Natural killer cell treated with Interleukin-12 subunit alpha and Interleukin-12 subunit beta and Interleukin-15 and Interleukin-18, amount 100 ng/mL, for 72 hours (primary cell): ENCODE results near the gene ST7L. TPM values are rescaled to one million over a fixed set of nuclear protein-coding genes. Genes with fewer than 3 reads are reported as not detected.
A peak's percentile ranks its signal among the peaks of the same experiment; 100 is the strongest.

Source experiments
- ATAC-seq, 2 donors: fragments of 150-1000 bp; cut with Tn5 transposase in 1 of 2; sonication (Bioruptor Pico), chemical (Tn5 transposase) in 1 of 2; 2 replicates each; pipeline ENCODE4 v1.10.0; 2021
- DNase-seq: peaks from one replicate; pipeline ENCODE4 v3.0.0; 2022; ENCODE audit warnings: low spot score
- H3K27ac Mint-ChIP-seq, 2 donors: 1 replicate in 1 of 2; 2 replicates in 1 of 2; pipeline ENCODE4 v1.8.0; 2022; ENCODE audit warnings: mixed read lengths in 2 of 2, mild to moderate bottlenecking in 1 of 2, moderate library complexity in 1 of 2
- H3K27me3 Mint-ChIP-seq, 2 donors: 1 replicate in 1 of 2; 2 replicates in 1 of 2; pipeline ENCODE4 v1.8.0; 2022; ENCODE audit warnings: mixed read lengths in 2 of 2
- H3K36me3 Mint-ChIP-seq: one replicate; pipeline ENCODE4 v1.8.0; 2022; ENCODE audit warnings: mixed read lengths
- H3K4me1 Mint-ChIP-seq, 2 donors: 1 replicate in 1 of 2; 2 replicates in 1 of 2; pipeline ENCODE4 v1.8.0; 2022; ENCODE audit warnings: low read depth in 2 of 2, mixed read lengths in 2 of 2, mild to moderate bottlenecking in 1 of 2
- H3K4me3 Mint-ChIP-seq: one replicate; pipeline ENCODE4 v1.8.0; 2022; ENCODE audit warnings: mixed read lengths
- H3K9me3 Mint-ChIP-seq: 2 replicates; pipeline ENCODE4 v1.8.0; 2022; ENCODE audit warnings: mixed read lengths
- total RNA-seq, 2 donors: library from RNA; stranded (reverse); gene quantifications; one replicate each; pipeline ENCODE4 v1.2.3, GENCODE V29; 2022

The ST7L gene
- total RNA-seq, 2 donors from 2014 or later, result 11.9 to 19.2 TPM

DNA sequence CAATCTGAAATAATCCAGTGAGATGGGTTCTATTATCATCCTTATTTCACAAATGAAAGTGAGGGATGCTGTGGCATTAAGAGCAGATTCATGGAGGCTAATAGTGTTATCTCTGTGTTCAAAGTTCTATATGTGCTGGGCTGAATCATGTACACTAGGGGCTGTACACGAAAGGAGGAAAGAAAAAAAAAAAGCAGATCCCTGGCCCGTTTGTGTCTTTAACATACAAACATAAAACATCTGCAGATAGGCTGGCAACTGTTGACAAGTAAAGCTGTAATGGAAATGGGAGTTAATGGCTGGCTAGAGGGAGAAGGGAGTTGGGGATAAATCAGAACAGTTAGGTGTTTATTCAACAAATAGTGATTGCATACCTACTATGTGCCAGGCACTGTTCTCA lies 107.0 kb downstream of the ST7L start:
- Mint-ChIP-seq H3K4me3 (no peak overlapping the region), H3K27me3 (peaks cover 19 to 22% of the 10 kb centered on the region in 2 donors), H3K27ac (no peak overlapping the region), H3K4me1 (peaks cover 0 to 12% of the 10 kb centered on the region in 2 donors), H3K36me3 (no peaks in the 10 kb centered on the region), H3K9me3 (no peaks in the 10 kb centered on the region)
- ATAC-seq, result no peak
- DNase-seq, result no peak

DNA sequence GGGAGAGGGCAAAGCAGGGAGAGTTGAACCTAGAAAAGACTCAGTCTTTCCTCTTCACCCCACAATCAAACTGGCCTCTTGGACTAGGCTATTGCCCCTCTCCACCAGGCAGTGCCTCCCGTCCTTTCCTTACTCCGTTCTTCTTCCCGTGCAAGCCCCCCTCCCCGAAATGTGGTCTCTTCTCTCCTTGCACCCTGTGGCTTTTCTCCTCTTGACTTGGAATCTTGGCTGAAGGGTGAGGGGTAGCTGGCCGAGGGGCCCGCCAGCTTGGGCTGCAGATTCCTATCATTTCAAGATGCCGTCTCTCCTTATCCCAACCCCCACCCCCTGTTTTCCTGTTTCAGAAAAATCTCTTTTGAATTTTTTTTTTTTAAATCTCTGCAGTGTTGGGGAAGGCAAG lies 108.6 kb downstream of the ST7L start:
- peak overlapping the region; percentile 55 for H3K4me3 Mint-ChIP-seq
- ATAC-seq, result no peak
- DNase-seq, result no peak

DNA sequence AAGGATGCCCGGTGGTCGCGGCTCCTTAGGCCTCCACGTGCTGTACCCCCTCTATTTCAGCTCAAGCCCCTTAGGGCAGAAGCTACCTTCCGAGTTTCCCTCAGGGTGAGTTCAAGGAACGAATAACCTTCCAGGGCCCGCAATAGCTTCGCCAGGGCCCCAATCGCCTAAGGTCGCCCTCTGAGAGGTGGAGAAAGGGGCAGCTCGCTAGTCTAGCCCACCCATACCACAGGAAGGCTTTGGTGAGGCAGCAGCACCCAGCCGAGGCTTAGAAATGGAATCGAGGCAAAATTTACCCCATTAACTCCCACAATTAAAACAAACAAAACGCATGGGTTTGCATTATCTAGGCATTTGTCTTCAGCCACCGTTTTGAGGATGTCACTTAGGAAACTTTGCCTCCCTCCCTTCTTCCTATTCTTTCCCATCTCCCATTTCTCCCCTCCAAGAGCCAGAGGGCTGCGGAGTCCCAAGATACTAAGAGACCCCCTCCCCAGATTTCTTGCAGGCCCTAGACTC lies 109.2 kb downstream of the ST7L start:
- Mint-ChIP-seq H3K27ac (no peak overlapping the region), H3K4me3 (peak overlapping the region; percentile 55), H3K4me1 (peaks cover 0 to 12% of the 10 kb centered on the region in 2 donors), H3K36me3 (no peaks in the 10 kb centered on the region), H3K9me3 (no peaks in the 10 kb centered on the region), H3K27me3 (peaks cover 20 to 27% of the 10 kb centered on the region in 2 donors)
- DNase-seq, result no peak
- no peak for ATAC-seq

More for the DNA sequence above, 108.6 kb downstream of the ST7L start:
- Mint-ChIP-seq H3K4me1 (peaks cover 0 to 12% of the 10 kb centered on the region in 2 donors), H3K27ac (no peak overlapping the region), H3K9me3 (no peaks in the 10 kb centered on the region), H3K27me3 (peaks cover 21 to 22% of the 10 kb centered on the region in 2 donors), H3K36me3 (no peaks in the 10 kb centered on the region)

DNA sequence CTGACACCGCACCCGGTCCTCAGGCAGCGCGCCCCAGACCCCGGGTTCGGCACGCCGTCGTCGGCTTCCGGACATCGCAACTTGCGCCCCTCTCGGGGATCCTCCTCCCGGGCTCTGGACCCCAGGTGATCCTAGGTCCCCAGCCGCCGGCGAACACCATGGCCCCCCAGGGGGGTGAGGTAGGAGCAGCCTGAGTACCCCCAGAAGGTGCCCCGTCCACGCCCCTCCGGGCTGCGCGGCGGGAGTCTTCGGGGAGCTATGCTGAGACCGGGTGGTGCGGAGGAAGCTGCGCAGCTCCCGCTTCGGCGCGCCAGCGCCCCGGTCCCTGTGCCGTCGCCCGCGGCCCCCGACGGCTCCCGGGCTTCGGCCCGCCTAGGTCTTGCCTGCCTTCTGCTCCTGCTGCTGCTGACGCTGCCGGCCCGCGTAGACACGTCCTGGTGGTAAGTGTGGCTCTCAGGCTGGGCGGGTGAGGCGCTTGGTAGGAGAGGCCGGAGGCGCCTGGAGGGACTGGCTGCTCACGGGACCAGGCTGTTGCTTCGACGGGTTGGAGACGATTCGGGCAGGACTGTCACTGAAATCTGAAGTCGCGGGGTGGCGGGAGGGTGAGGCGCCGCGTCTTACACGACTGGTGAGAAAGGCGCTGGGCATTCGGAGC lies 109.8 kb downstream of the ST7L start:
- DNase-seq (no peak), ATAC-seq (peak; percentile 43 to 45)
- H3K4me1 Mint-ChIP-seq, result peaks cover 0 to 12% of the 10 kb centered on the region in 2 donors
- peaks cover 25 to 33% of the 10 kb centered on the region in 2 donors for H3K27me3 Mint-ChIP-seq
- H3K4me3 Mint-ChIP-seq, result peak overlapping the region; percentile 36
- H3K36me3 Mint-ChIP-seq, result no peaks in the 10 kb centered on the region
- no peak overlapping the region for H3K27ac Mint-ChIP-seq
- H3K9me3 Mint-ChIP-seq, result no peaks in the 10 kb centered on the region

DNA sequence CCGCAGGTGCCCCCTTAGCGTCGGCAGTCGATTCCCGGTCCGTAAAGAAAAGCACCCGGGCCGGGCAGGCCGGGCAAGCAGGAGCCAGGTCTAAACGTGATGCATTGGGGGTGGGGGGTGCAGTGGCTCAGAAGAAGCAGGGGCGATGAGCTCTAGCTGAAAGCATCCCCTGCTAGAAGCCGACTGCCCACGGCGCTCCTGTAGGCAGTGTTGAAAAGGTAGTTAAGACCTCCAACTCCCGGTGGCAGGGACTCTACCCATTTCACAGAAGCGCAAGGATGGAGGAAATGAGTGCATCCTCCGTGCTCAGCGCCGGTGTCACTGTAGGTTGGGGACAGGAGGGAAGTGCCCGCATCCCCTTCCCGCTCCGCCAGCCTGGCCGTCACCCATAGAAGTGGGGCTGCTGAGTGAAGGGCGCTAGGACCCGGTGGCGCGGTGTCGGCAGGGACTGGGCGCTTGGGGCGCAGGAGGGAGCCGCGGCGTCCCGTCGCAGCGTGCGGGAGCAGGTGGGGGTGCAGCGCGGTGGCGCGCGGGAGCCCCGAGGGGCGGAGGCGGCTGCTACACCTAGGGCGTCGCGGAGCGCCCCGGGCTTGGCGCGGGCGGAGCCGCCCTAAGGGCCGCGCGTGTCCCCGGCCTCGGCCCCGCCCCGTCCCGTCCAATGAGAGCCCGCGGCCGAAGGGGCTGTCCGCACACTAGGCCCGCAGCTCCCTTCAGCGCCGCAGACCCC lies 110.5 kb downstream of the ST7L start, which contains the start of gene WNT2B:
Gene WNT2B (plus strand): TSS at position 688 of the 727 bp plus-strand sequence. CDS start 298 bp downstream, outside the sequence.
- Mint-ChIP-seq H3K27ac (no peak within 1 kb of the TSS), H3K4me3 (peak within 1 kb of the TSS; percentile 72), H3K36me3 (no peaks in the 10 kb centered on the region), H3K4me1 (peaks cover 0 to 12% of the 10 kb centered on the region in 2 donors), H3K27me3 (peaks cover 28 to 39% of the 10 kb centered on the region in 2 donors), H3K9me3 (no peaks in the 10 kb centered on the region)
- ATAC-seq, result peak; percentile 72 to 79
- no peak for DNase-seq

DNA sequence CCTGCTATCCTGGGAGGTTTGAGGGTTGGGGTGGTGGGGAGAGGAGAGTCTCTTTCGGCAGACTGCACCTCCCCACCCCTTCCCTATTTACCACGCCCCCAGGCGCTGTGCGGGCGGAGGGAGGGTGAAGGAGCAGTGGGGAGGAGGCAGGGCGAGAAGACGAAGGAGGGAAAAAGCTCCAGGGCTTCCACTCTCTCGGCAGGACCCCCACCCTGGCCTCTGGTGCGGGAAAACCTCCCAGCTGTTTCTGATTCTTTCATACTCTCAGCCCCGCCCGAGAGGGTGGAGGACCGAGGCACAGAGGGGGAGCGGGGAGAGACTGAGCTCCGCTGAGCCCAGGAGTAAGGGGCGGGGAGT lies 111.0 kb downstream of the ST7L start:
- peak overlapping the region; percentile 72 for H3K4me3 Mint-ChIP-seq
- no peaks in the 10 kb centered on the region for H3K36me3 Mint-ChIP-seq
- H3K27me3 Mint-ChIP-seq, result peaks cover 34 to 44% of the 10 kb centered on the region in 2 donors
- peaks cover 0 to 12% of the 10 kb centered on the region in 2 donors for H3K4me1 Mint-ChIP-seq
- no peak for DNase-seq
- H3K27ac Mint-ChIP-seq, result no peak overlapping the region
- H3K9me3 Mint-ChIP-seq, result no peaks in the 10 kb centered on the region
- no peak for ATAC-seq

DNA sequence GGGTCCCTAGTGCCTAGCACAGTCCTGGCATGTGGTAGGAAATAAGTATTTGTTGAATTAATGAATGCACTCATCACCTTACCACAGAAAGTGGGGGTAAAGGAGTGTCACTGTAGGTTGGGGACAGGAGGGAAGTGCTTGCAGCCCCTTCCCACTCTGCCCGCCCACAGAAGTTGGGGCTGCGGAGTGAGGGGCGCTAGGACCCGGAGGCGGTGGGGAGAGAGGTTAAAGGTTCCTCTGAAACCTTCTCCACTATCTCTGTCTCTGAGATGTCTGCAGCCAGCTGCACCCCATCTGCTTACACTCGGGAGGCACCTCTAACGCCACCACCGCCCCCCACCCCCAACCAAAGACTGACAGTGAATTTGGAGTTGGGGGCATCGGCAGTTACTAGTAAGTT lies 111.6 kb downstream of the ST7L start:
- no peak overlapping the region for H3K27ac Mint-ChIP-seq
- peaks cover 0 to 12% of the 10 kb centered on the region in 2 donors for H3K4me1 Mint-ChIP-seq
- ATAC-seq (no peak), DNase-seq (no peak)
- peak overlapping the region; percentile 72 for H3K4me3 Mint-ChIP-seq
- peaks cover 39 to 50% of the 10 kb centered on the region in 2 donors for H3K27me3 Mint-ChIP-seq
- H3K9me3 Mint-ChIP-seq, result no peaks in the 10 kb centered on the region
- no peaks in the 10 kb centered on the region for H3K36me3 Mint-ChIP-seq

DNA sequence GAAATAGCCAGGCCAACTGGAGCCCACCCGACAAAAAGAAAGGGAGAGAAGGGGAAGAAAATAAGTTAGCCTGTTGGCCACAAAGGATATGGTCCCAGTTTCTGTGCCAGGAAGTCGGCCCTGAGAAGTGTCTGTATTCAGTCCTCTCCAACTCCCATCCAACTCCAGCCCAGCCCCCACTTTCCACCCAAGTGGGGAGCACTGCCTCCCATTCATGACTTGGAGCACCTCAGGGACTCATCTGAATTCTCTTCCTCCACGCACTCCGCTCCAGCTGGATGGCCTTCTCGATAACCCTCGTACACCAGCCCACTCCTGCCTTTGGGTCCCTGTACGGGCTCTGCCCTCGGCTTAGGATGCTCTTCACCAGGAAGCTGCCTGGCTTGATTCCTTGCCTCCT lies 112.2 kb downstream of the ST7L start:
- Mint-ChIP-seq H3K9me3 (no peaks in the 10 kb centered on the region), H3K4me3 (peak overlapping the region; percentile 42), H3K27ac (no peak overlapping the region), H3K4me1 (peaks cover 0 to 12% of the 10 kb centered on the region in 2 donors), H3K36me3 (no peaks in the 10 kb centered on the region), H3K27me3 (peaks cover 38 to 52% of the 10 kb centered on the region in 2 donors)
- no peak for ATAC-seq
- DNase-seq, result no peak

DNA sequence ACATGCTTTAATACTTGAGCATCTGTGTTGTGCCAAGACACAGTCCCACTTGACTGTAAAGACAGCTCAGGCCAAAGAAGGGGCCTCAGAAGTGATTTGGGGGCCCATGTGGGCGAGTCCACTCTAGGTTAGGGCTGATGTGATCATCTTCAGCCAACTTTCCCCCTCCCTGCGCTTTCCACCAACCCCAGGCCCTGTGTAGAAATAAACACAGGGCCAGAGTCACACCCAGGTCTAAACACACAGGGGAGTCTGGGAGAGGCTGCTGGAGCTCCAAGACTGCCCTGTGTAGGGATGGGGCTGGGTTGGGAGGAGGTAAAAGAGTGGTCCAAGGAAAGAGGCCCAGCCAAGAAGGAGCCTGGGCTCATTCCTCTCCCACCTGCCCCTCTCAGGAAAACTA lies 112.6 kb downstream of the ST7L start:
- Mint-ChIP-seq H3K27ac (no peak overlapping the region), H3K9me3 (no peaks in the 10 kb centered on the region)

DNA sequence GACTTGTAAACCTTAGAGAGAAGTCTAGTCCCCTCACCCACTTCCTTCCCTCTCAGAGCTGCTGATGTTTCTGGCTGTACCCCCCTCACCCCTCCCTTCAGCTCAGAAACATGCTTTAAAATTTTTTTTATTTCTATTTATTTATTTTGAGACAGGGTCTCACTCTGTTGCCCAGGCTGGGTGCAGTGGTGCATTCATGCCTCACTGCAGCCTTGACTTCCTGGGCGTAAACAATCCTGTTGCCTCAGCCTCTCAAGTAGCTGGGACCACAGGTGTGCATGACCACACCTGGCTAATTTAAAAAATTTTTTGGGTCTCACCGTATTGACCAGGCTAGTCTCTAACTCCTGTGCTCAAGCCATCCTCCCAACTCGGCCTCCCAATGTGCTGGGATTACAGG lies 113.1 kb downstream of the ST7L start:
- ATAC-seq, result no peak
- DNase-seq, result no peak
- no peaks in the 10 kb centered on the region for H3K36me3 Mint-ChIP-seq
- no peaks in the 10 kb centered on the region for H3K9me3 Mint-ChIP-seq
- peaks cover 41 to 59% of the 10 kb centered on the region in 2 donors for H3K27me3 Mint-ChIP-seq
- no peak overlapping the region for H3K4me3 Mint-ChIP-seq
- peaks cover 0 to 12% of the 10 kb centered on the region in 2 donors for H3K4me1 Mint-ChIP-seq
- no peak overlapping the region for H3K27ac Mint-ChIP-seq

More for the DNA sequence above, 112.6 kb downstream of the ST7L start:
- ATAC-seq (no peak), DNase-seq (no peak)
- H3K4me3 Mint-ChIP-seq, result no peak overlapping the region
- no peaks in the 10 kb centered on the region for H3K36me3 Mint-ChIP-seq
- H3K4me1 Mint-ChIP-seq, result peaks cover 0 to 12% of the 10 kb centered on the region in 2 donors
- H3K27me3 Mint-ChIP-seq, result peaks cover 38 to 55% of the 10 kb centered on the region in 2 donors

DNA sequence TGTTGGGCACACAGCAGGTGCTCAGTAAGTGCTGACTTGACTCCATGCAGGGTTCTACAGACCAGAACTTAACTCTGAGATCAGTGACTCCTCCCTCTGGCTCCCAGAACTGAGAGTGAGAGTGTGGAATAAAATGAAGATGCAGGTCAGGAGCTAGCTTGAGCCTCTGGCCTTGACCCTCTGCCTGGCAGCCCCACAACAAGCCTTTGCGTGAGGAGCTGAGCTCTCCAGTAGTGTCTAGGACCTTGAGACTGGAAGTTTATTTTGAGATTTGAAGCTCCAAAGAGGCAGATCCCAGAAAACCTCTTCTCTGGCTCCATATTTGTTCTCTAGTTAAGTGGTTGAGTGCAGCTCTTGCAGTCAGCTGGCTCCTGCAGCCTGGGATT lies 113.5 kb downstream of the ST7L start:
- Mint-ChIP-seq H3K36me3 (no peaks in the 10 kb centered on the region), H3K9me3 (no peaks in the 10 kb centered on the region), H3K4me1 (peaks cover 0 to 12% of the 10 kb centered on the region in 2 donors), H3K27ac (no peak overlapping the region), H3K4me3 (no peak overlapping the region), H3K27me3 (peaks cover 38 to 55% of the 10 kb centered on the region in 2 donors)
- DNase-seq (no peak), ATAC-seq (no peak)

DNA sequence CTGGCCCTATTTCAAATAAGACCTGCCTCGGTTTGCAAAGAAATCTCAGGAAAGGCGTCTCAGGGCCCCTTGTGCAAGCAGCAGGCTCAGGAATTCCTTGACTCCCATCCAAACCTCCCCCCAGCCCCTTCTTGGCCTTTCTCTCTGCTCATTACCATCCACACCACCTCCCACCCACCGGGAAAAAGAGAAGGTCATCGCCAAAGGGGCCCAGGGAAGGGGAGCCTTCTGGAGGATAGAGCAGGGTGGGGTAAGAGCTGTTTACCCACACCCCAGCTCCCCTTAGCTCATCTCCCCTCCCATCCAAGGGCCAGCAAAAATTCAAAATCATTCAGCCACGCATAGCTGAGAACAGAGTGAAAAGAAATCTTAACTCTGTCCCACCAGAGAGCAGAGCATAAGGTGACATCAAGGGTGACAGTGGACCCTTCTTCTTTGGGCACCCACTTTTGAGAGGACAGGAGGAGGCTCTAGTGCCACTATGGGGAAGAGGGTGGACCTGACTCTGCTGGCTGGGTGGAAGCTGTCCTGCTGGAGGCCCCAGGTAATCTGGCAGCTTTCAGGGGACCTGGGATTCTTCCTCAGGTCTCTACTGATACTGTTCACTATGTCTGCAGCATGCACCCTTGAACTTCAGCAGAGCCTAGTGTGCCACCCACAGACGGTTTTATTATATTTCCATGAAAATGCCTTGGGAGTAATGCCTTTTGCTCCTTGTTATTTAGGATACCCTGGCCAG lies 114.1 kb downstream of the ST7L start:
- H3K4me3 Mint-ChIP-seq, result no peak overlapping the region
- no peaks in the 10 kb centered on the region for H3K36me3 Mint-ChIP-seq
- no peak for ATAC-seq
- H3K9me3 Mint-ChIP-seq, result no peaks in the 10 kb centered on the region
- no peak overlapping the region for H3K27ac Mint-ChIP-seq
- DNase-seq, result no peak
- peaks cover 0 to 8% of the 10 kb centered on the region in 2 donors for H3K4me1 Mint-ChIP-seq
- peaks cover 35 to 52% of the 10 kb centered on the region in 2 donors for H3K27me3 Mint-ChIP-seq

DNA sequence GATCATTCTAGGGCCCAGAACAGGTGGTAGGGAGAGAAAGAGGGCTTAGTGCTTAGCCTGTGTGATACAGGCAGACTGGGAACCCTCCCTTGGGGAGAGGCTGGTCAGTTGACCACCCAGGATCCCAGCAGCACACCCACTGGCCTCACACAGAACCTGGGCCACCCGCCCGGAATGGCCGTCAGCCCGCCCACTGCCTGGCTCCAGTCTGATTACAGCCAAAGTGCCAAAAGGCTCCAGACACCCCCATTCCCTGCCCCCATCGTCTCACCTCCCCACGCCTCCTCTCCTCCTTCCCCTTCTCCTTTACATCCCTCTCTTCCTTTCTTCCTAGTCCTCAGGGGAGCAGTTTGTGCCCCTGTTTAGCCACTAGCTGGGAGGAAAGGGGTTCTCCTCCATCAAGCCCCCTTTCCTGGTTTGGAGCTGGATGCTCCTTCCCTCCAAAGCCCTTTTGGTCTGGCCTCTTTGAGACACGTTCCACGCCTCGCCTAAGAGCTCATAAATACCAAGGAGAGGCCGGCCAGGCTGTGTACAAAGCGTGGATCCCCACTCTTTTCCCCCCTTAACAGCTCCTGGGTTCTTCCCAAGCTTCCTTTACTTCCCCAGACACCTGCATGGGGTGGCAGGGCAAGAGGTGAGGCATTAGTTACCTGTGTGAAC lies 114.8 kb downstream of the ST7L start:
- Mint-ChIP-seq H3K9me3 (no peaks in the 10 kb centered on the region), H3K36me3 (no peaks in the 10 kb centered on the region), H3K27ac (no peak overlapping the region), H3K4me3 (no peak overlapping the region), H3K27me3 (peaks cover 37 to 56% of the 10 kb centered on the region in 2 donors), H3K4me1 (peaks cover 0 to 8% of the 10 kb centered on the region in 2 donors)
- ATAC-seq (no peak), DNase-seq (no peak)
